PC-9 (cell line): ENCODE data around the gene RAB15.

Source experiments
- CTCF ChIP-seq: fragments of 200-600 bp; sonication (generic); conservative IDR thresholded peaks from 2 replicates; pipeline ENCODE4 v1.6.1; 2017; ENCODE audit warnings: mixed run types, antibody characterized with exemption, mild to moderate bottlenecking, moderate library complexity
- EZH2 ChIP-seq: fragments of 200-600 bp; sonication (generic); IDR thresholded peaks from 2 replicates; pipeline ENCODE4 v1.8.0; 2017; ENCODE audit warnings: antibody characterized with exemption, low read depth

- TF ChIP-seq CTCF: peak; percentile 63
- TF ChIP-seq EZH2: no peak
Observed at GRCh38 chr14:64937821-64938193, 34.3 kb downstream of the RAB15 start.
